Measurements from ENCODE around the gene MPP2. TPM values are rescaled to one million over a fixed set of nuclear protein-coding genes. Genes with fewer than 3 reads are reported as not detected.
A peak's percentile ranks its signal among the peaks of the same experiment; 100 is the strongest.

Gene MPP2
- total RNA-seq, 2 experiments from 2014 or later, result 0.56 to 0.61 TPM

DNA sequence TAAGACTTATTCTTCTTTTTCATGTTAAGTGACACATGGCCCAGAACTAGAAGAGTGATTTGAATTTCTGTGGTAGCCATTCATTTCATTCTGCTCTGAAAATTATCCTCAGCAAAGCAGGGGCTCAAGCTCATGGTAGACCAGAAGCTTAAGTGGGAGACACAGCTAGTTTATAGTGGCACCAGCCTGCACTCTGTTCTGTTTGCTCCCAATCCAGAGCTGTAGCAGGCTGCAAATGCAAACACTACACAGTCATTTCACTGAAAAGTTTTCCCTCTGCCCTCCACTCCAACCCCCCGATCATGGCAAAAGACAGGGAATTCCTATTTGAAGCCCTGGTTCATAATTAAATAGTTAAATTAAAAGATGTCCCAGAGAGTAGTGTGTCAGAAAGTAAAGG, 17.1 kb downstream of the MPP2 start:
- H3K27me3 Mint-ChIP-seq, result peaks cover 22% of the 10 kb centered on the region
- H3K27ac Mint-ChIP-seq, result no peak overlapping the region
- CTCF ChIA-PET, result interaction anchor here (1.4 to 1.6 kb wide), 3 partner anchors 10 to 19 kb away, joined by 3 to 4 read pairs (median 3); no protein-coding TSS in a partner anchor
- no peaks in the 10 kb centered on the region for H3K4me1 Mint-ChIP-seq
- H3K9me3 Mint-ChIP-seq (ENCODE audit: low read depth), result no peaks in the 10 kb centered on the region
- H3K4me3 Mint-ChIP-seq, result no peak overlapping the region
- ATAC-seq, result no peak
- H3K36me3 Mint-ChIP-seq, result no peaks in the 10 kb centered on the region
- DNase-seq, result no peak

DNA sequence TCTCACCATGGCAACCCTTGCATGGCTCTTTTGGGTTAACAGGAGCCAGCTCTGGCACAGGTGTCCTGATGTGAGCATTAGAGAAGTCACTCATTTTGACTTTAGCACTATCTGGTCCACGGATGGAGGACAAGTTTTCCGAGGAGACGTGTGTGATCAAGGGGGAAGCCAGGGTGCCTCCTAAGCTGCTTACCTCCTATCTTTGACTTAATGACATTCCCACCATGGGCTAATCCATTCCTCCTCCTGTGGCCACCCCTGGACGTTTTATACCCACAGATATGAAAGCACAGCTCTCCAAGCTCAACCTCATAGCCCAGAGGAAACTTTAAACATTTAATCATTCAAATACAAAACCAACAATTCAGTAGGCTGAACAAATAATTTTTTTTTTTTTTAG, 18.8 kb downstream of the MPP2 start:
- CTCF ChIA-PET, result interaction anchor here (0.7 to 1.5 kb wide), 4 partner anchors 8 to 669 kb away, joined by 3 to 6 read pairs (median 4); partner anchors contain the start of gene FZD2
- no peak for ATAC-seq
- H3K9me3 Mint-ChIP-seq (ENCODE audit: low read depth), result no peaks in the 10 kb centered on the region

DNA sequence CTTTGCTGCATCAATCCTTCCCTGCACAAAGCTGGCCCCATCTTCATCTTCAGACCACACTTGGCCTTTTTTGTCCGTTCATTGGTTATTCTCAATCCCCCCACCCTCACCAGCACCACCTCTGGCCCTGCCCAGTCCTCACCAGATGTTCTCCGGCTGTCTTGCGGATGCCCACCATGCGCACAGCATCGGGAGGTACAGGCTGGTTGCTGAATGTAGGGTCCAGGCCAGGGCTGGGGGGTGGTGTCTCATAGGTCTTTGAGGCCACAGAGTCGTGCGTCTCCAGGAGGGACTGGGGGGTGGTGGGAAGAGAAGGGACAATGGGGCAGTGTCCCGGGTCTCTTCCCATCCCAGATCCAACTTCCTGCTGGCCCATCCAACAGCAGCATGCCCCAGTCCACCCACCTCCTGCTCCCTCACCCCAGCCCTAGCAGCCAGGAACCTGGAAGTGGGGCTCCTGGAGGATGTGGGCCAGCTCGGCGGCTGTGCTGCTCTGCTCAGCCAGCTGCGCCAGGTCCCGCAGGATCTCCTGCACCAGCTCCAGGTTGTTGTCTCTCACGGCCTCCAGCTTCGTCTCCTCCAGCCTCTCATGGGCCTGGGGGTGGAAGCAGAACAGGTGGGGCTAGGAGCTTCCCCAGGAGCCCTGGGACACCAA, 24.4 kb downstream of the MPP2 start:
- no peak for DNase-seq
- ATAC-seq, result no peak
- no peak overlapping the region for H3K27ac Mint-ChIP-seq
- CTCF ChIA-PET, result interaction anchor here (1.5 kb wide), 1 partner anchor 11 kb away, joined by 6 read pairs; no protein-coding TSS in a partner anchor
- H3K36me3 Mint-ChIP-seq, result no peaks in the 10 kb centered on the region
- H3K4me3 Mint-ChIP-seq, result no peak overlapping the region
- no peaks in the 10 kb centered on the region for H3K9me3 Mint-ChIP-seq (ENCODE audit: low read depth)
- peaks cover 19% of the 10 kb centered on the region for H3K27me3 Mint-ChIP-seq
- no peaks in the 10 kb centered on the region for H3K4me1 Mint-ChIP-seq

More for the DNA sequence above, 18.8 kb downstream of the MPP2 start:
- H3K27me3 Mint-ChIP-seq, result peaks cover 29% of the 10 kb centered on the region
- no peaks in the 10 kb centered on the region for H3K36me3 Mint-ChIP-seq
- no peak overlapping the region for H3K27ac Mint-ChIP-seq
- no peak for DNase-seq
- no peak overlapping the region for H3K4me3 Mint-ChIP-seq
- H3K4me1 Mint-ChIP-seq, result no peaks in the 10 kb centered on the region

DNA sequence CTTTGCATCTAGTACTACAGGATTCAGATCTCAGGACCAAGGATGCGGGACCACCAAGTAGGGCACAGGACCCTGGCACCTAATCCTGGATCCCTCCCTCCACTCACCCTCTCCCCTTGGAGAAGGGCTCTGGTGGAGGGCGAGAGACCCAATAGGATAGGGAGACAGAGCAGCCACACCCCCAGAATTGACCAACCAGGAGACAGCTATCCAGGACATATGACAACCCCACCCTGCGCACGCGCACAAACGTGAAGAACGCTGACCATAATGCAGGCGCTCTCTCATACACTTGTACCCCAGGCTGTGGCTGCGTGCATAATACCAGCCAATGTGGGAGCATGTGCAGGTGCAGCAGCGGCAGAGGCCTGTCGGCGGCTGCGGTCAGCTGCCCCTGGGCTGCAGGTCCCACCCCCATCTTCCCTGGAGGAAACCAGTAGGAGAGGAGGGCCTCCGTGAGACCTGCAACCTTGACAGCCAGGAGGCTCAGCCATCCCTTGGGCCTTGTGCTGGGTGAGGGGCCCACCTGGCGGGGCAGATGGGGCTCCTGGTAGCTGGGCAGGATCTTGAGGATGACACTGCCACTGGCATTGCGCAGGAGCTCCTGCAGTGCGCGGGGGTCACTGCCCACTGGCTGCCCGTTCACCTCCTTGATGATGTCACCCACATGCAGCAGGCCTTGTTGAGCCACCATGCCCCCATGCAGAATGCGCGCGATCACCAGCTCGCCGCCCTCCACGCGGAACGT, 25.4 kb downstream of the MPP2 start:
- Mint-ChIP-seq H3K27ac (no peak overlapping the region), H3K27me3 (peaks cover 14% of the 10 kb centered on the region), H3K4me3 (no peak overlapping the region), H3K4me1 (no peaks in the 10 kb centered on the region), H3K36me3 (no peaks in the 10 kb centered on the region), H3K9me3 (ENCODE audit: low read depth) (no peaks in the 10 kb centered on the region)
- CTCF ChIA-PET, result interaction anchor here (1.5 to 5.1 kb wide), 4 partner anchors 12 to 62 kb away, joined by 4 to 22 read pairs (median 6); partner anchors contain the start of gene PPY
- ATAC-seq, result no peak
- DNase-seq, result no peak

DNA sequence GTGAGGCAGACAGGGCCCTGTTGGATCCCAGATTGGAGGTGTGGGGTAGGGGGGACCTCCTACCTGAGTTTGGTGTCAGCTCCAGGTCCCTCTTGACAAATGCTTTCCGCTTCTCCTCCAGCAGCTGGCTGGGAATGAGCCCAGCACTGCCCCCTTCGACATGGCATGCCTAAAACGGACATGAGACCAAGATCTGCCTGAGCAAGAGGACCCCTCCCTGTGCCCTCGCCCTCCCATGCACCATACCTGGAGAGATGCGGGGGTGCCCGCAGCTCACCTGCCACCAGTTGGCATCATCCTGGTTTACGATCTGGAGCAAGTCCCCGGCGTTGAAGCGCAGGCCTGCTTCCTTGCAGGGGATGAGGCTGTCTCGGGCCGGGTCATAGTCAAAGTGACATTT, 26.2 kb downstream of the MPP2 start:
- ATAC-seq (no peak), DNase-seq (no peak)
- Mint-ChIP-seq H3K36me3 (no peaks in the 10 kb centered on the region), H3K9me3 (ENCODE audit: low read depth) (no peaks in the 10 kb centered on the region), H3K4me1 (no peaks in the 10 kb centered on the region), H3K4me3 (no peak overlapping the region), H3K27me3 (peaks cover 7% of the 10 kb centered on the region), H3K27ac (no peak overlapping the region)
- CTCF ChIA-PET, result interaction anchor here (1.0 to 5.1 kb wide), 12 partner anchors 8 to 162 kb away, joined by 3 to 22 read pairs (median 4); partner anchors contain the start of gene PPY

DNA sequence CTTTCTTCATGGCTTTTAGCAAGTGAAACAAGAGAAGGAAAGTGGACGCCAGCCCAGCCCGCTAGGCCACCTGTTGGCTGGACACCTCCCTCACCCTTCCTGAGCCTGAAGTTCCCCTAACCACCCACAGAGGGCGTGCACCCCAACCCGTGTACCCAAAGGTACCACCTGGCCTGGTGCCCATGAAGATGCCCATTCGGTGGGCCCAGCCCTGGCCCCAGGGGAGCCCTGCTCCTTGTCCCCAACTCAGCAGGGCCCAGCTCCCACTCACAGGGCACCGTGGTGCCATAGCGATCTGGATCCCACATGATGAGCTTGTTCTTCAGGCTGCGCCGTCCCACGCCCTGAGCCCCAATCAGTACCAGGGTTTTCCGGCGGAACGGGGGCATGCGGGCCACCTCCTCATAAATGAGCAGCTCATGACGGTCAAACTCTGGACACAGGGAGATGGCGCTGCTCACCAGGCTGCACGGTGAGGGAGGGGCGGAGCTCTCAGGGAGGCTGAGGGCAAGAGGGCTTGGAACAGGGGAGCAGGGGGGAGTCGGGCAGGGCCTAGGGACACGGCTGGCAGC, 26.8 kb downstream of the MPP2 start:
- Mint-ChIP-seq H3K4me1 (no peaks in the 10 kb centered on the region), H3K27ac (no peak overlapping the region), H3K36me3 (no peaks in the 10 kb centered on the region), H3K27me3 (peaks cover 7% of the 10 kb centered on the region), H3K4me3 (no peak overlapping the region), H3K9me3 (ENCODE audit: low read depth) (no peaks in the 10 kb centered on the region)
- CTCF ChIA-PET, result interaction anchor here (0.6 to 5.1 kb wide), 22 partner anchors 8 to 163 kb away, joined by 3 to 22 read pairs (median 4); partner anchors contain the start of gene PPY
- ATAC-seq, result peak; percentile 60
- peak; percentile 63 for DNase-seq

DNA sequence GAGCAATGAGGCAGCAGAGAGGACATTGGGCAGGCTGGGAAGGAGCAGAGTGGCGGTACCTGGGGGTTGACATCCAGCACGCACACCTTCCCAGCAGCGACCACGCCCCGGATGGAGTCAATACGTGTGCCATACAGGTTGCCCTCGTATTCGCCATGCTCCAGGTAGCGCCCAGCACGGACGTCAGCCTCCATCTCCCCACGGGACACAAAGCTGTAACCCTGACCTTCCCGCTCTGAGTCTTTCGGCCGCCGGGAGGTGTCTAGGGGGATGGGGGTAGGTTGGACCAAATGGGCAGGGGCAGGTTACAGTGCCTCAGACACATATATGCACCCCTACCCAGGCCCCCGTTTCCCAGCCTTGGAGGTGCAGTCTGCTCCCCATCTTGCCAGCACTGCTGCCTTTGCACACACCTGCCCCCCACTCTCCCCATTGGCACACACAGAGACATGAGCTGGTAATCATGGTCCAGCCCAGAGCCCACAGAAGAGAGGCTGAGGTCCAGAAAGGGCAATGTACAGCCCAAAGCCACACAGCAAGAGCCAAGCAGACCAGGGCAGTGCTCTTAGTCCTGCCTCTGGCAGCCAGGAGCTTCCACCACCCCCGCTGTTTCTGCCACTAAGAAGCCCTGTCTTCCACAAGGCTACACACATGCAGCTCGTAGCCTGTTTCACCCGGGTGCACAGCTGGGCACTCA, 27.5 kb downstream of the MPP2 start:
- Mint-ChIP-seq H3K4me1 (no peaks in the 10 kb centered on the region), H3K27ac (no peak overlapping the region), H3K9me3 (ENCODE audit: low read depth) (no peaks in the 10 kb centered on the region), H3K27me3 (peaks cover 6% of the 10 kb centered on the region), H3K36me3 (no peaks in the 10 kb centered on the region), H3K4me3 (no peak overlapping the region)
- DNase-seq (no peak), ATAC-seq (no peak)
- CTCF ChIA-PET, result interaction anchor here (0.6 to 5.1 kb wide), 24 partner anchors 9 to 289 kb away, joined by 3 to 22 read pairs (median 4); partner anchors contain the start of gene PPY

DNA sequence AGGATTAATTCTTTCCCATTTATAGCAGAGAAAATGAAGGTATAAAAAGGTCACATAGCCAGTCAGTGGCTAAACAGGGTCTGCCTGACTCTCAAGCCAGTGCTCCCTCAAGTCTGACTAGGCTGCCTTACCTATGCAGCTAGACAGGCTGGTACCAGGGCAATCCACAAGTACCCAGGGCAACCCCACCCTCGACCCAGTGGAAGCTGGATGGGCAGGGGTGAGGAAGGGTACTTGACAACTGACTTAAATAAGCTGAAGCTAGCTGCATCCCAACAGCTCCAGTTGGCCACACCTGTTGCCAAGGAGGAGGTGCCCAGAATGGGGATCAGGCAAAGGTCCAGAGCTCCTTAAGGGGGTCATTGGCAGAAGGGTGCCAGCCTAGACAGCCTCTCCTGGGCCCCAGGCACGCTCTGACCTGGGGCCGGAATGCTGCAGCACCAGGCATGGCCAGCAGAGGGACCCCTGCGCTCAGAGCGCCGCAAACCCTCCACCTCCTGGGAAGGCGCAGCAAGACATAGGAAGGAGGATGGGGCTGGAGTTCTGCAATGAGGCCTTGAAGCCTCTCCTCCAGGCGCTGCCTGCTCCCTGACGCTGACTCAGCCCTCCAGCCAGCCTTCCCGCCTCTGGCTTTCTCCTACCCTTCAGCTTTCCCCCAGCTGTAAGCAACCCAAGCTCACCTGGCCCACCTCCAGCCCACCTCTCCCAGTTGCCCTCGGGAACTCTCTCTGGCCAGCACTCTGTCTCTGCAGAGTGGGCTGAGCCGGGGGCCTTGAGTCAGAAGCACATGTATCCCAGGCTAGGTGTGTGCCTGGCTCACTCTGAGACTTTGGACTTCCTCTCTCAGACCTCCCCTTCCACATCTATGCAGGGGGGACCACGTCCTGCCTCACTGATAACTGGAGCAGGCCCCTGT, 28.8 kb downstream of the MPP2 start:
- Mint-ChIP-seq H3K4me3 (no peak overlapping the region), H3K27ac (no peak overlapping the region), H3K9me3 (ENCODE audit: low read depth) (no peaks in the 10 kb centered on the region), H3K36me3 (no peaks in the 10 kb centered on the region), H3K4me1 (no peaks in the 10 kb centered on the region), H3K27me3 (peaks cover 4% of the 10 kb centered on the region)
- peak; percentile 85 for ATAC-seq
- CTCF ChIA-PET, result interaction anchor here (0.7 to 5.1 kb wide), 26 partner anchors 9 to 290 kb away, joined by 3 to 27 read pairs (median 4); partner anchors contain the start of genes MPP2 and PPY
- peak; percentile 64 for DNase-seq

DNA sequence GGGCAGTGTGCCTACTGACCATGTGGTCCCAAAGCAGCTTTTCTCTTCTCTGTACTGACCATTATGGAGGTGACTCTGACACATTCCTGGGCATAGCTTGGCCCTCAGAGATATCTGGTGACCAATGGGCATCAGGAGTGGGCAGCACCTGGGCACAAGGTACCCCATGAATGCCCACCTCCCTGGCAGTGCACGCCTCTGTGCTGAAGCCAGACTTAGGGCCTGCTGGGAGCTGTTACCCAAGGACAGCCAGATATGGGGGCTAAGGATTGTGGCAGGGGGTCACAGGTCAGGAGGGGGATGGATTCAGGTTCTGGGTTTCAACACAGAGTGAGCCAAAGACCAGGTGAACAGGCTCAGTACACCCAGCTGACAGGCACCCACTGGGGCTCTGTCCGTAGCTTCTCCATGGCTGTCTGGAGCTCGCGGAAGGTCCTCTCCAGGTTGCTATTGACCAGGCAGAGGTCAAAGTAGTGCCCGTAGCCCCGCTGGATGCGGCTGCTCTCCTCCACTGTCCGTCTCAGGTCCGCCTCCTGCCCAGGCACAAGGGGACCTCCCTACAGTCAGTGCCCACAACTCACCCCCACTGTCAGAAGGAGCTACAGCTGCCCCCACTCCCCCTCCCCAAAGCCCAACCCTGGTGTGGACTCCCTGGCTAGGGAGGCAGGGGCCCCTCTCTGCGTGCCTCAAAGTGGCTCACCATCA, 29.7 kb downstream of the MPP2 start:
- ATAC-seq (no peak), DNase-seq (no peak)
- Mint-ChIP-seq H3K36me3 (no peaks in the 10 kb centered on the region), H3K4me1 (no peaks in the 10 kb centered on the region), H3K27ac (no peak overlapping the region), H3K4me3 (no peak overlapping the region), H3K27me3 (peaks cover 7% of the 10 kb centered on the region), H3K9me3 (ENCODE audit: low read depth) (no peaks in the 10 kb centered on the region)
- CTCF ChIA-PET, result interaction anchor here (0.7 to 5.1 kb wide), 21 partner anchors 10 to 291 kb away, joined by 3 to 27 read pairs (median 5); partner anchors contain the start of gene PPY

DNA sequence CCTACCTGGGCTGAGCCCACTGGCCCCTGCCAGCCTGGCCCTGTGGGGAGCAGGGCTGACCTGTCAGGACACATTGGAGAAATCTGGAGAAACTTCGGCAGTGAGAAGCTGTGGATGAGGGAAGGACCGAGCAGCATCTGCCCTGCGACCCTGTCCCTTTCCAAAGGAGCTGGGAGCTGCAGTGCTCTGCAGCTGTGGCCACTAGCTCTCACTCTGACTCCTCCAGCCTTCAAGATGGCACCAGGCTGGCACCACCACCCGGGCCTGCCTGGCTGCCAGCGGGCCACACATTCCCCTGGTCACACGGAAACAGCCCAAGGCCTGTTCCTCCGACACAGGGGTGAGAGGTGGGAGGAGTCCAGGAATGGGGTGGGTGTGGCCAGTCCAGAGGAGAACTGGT, 30.3 kb downstream of the MPP2 start:
- CTCF ChIA-PET, result interaction anchor here (2.3 to 5.1 kb wide), 3 partner anchors 9 to 165 kb away, joined by 15 to 27 read pairs (median 22); partner anchors contain the start of gene PPY
- no peaks in the 10 kb centered on the region for H3K36me3 Mint-ChIP-seq
- no peaks in the 10 kb centered on the region for H3K4me1 Mint-ChIP-seq
- ATAC-seq (no peak), DNase-seq (no peak)
- no peaks in the 10 kb centered on the region for H3K9me3 Mint-ChIP-seq (ENCODE audit: low read depth)
- no peak overlapping the region for H3K27ac Mint-ChIP-seq
- H3K4me3 Mint-ChIP-seq, result no peak overlapping the region
- H3K27me3 Mint-ChIP-seq, result peaks cover 13% of the 10 kb centered on the region

DNA sequence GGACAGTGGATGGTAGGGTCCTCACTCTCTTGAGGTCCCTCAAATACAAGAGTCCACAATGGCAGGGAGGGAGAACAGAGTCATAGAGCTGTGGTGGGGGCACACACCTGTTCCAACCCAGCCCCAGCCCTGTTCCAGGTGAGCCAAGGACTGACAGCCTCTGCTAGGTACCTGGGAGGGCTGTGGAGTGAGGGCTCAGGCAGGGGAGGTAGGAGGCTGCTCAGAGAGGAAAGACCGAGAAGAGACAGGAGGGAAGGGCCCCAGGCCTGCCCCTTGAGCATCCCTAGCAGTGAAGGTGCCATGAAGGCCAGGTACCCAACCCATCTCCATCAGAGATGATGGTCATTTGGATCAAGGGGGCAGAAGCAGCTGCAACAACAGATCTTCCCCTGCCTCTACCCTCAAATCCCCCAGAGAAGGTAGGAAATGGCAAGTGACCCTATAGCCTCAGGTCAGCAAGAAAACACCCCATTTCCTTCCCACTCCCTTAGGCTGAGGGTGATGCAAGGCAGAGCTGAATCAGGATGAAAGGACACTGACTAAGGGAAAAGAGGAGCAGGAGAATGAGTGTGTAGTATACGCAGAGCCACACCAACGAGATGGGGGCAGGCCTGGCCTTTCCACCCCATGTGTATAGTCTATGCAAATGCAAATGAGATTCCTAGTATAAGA, 31.7 kb downstream of the MPP2 start:
- no peak for ATAC-seq
- CTCF ChIA-PET, result no interaction called here

More for the DNA sequence above, 31.7 kb downstream of the MPP2 start:
- Mint-ChIP-seq H3K4me1 (no peaks in the 10 kb centered on the region), H3K4me3 (no peak overlapping the region), H3K27ac (no peak overlapping the region), H3K9me3 (ENCODE audit: low read depth) (no peaks in the 10 kb centered on the region), H3K27me3 (peaks cover 13% of the 10 kb centered on the region), H3K36me3 (no peaks in the 10 kb centered on the region)
- no peak for DNase-seq

Measured in activated CD8-positive, alpha-beta memory T cell treated with anti-CD3 and anti-CD28 coated beads, Interleukin-2, amount 10 ng/mL, durations not matched to agents 7 days and 5 days (primary cell).